ENCODE results near the gene SPINK14. TPM values are rescaled to one million over a fixed set of nuclear protein-coding genes. Genes with fewer than 3 reads are reported as not detected.

SPINK14 gene
- total and polyA plus RNA-seq, 4 donors: not detected

DNA sequence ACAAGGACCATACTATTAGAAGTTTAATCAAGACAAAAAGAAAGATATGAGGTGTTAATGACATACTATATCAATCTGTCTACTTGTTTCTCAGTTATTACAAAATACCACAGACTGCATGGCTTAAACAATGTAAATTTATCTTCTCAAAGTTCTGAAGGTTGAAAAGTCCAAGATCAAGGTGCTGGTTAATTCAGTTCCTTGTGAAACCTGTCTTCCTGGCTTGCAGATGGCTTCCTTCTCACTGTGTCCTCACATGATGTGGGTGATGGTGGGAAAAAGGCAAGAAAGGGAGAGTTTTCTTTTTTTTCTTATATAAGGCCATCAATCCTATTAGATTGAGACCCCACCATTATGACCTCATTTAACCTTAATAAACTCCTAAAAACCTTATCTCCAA, 15.6 kb upstream of the SPINK14 start:
- no peak overlapping the region for H3K4me3 ChIP-seq
- no peaks in the 10 kb centered on the region for H3K36me3 ChIP-seq (ENCODE audit: control insufficient read depth in 4 of 4, insufficient read depth in 4 of 4, low read length in 4 of 4)
- no peak overlapping the region for H3K27ac ChIP-seq (ENCODE audit: low read depth in 1 of 2, low read length in 1 of 2)
- H3K9ac ChIP-seq (ENCODE audit: insufficient read depth in 1 of 2, low read length in 2 of 2): no peak overlapping the region
- TF ChIP-seq, protein P1, sequence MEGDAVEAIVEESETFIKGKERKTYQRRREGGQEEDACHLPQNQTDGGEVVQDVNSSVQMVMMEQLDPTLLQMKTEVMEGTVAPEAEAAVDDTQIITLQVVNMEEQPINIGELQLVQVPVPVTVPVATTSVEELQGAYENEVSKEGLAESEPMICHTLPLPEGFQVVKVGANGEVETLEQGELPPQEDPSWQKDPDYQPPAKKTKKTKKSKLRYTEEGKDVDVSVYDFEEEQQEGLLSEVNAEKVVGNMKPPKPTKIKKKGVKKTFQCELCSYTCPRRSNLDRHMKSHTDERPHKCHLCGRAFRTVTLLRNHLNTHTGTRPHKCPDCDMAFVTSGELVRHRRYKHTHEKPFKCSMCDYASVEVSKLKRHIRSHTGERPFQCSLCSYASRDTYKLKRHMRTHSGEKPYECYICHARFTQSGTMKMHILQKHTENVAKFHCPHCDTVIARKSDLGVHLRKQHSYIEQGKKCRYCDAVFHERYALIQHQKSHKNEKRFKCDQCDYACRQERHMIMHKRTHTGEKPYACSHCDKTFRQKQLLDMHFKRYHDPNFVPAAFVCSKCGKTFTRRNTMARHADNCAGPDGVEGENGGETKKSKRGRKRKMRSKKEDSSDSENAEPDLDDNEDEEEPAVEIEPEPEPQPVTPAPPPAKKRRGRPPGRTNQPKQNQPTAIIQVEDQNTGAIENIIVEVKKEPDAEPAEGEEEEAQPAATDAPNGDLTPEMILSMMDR (IDR thresholded peaks at IDR 0.05; ENCODE audit: control extremely low read depth, extremely low read depth): no peak
- DNase-seq: no peak
- no peaks in the 10 kb centered on the region for H3K9me3 ChIP-seq (ENCODE audit: control insufficient read depth in 4 of 4, insufficient read depth in 3 of 4, low read length in 3 of 4)
- H3K27me3 ChIP-seq (ENCODE audit: control insufficient read depth in 3 of 3, insufficient read depth in 3 of 3, low read length in 2 of 3): no peaks in the 10 kb centered on the region
- no peaks in the 10 kb centered on the region for H3K4me1 ChIP-seq (ENCODE audit: control insufficient read depth in 5 of 5, insufficient read depth in 5 of 5, low read length in 5 of 5)
- ATAC-seq (ENCODE audit: insufficient read depth, low FRiP score): no peak

DNA sequence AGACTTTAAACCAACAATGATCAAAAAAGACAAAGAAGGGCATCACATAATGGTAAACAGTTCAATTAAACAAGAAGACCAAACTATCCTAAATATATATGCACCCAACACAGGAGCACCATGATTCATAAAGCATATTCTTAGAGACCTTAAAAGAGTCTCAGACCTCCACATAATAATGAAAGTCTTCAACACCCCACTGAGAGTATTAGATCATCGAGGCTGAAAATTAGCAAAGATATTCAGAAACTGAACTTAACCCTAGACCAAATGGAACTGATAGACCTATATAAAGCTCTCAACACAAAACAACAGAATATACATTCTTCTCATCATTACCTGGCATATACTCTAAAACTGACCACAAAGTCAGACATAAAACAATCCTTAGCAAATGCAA, 11.7 kb upstream of the SPINK14 start:
- Histone ChIP-seq H3K9ac (ENCODE audit: insufficient read depth in 1 of 2, low read length in 2 of 2) (no peak overlapping the region), H3K9me3 (ENCODE audit: control insufficient read depth in 4 of 4, insufficient read depth in 3 of 4, low read length in 3 of 4) (no peaks in the 10 kb centered on the region), H3K36me3 (ENCODE audit: control insufficient read depth in 4 of 4, insufficient read depth in 4 of 4, low read length in 4 of 4) (no peaks in the 10 kb centered on the region), H3K27ac (ENCODE audit: low read depth in 1 of 2, low read length in 1 of 2) (no peak overlapping the region), H3K4me3 (no peak overlapping the region), H3K27me3 (ENCODE audit: control insufficient read depth in 3 of 3, insufficient read depth in 3 of 3, low read length in 2 of 3) (no peaks in the 10 kb centered on the region), H3K4me1 (ENCODE audit: control insufficient read depth in 5 of 5, insufficient read depth in 5 of 5, low read length in 5 of 5) (no peaks in the 10 kb centered on the region)
- ATAC-seq (ENCODE audit: insufficient read depth, low FRiP score): no peak
- 85 to 100% methylated on average over 1 of the region's 1 CpG for WGBS, 2 donors
- TF ChIP-seq, protein P1 (IDR thresholded peaks at IDR 0.05; ENCODE audit: control extremely low read depth, extremely low read depth): no peak
- no peak for DNase-seq

DNA sequence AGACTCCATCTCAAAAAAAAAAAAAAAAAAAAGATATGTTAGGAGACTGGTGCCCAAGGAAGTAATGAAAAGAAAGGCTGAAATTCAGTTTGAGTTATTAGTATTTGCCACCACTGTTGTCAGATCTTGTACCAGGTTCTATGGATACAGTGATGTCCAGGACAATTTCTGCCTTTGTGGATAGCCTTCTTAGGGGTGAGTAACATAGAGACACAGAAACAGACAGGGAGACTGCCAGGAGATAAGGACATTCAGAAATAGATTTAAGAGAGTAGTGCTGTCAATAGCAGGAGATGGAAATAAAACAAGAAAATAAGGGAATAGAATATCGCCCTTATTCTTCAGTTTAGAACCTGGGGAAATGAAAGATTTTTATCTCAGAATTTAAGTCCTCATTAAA, 6.3 kb upstream of the SPINK14 start:
- WGBS, 2 donors: 95% methylated on average over 1 of the region's 1 CpG
- Histone ChIP-seq H3K27ac (ENCODE audit: low read depth in 1 of 2, low read length in 1 of 2) (no peak overlapping the region), H3K4me3 (no peak overlapping the region), H3K9me3 (ENCODE audit: control insufficient read depth in 4 of 4, insufficient read depth in 3 of 4, low read length in 3 of 4) (no peaks in the 10 kb centered on the region), H3K36me3 (ENCODE audit: control insufficient read depth in 4 of 4, insufficient read depth in 4 of 4, low read length in 4 of 4) (no peaks in the 10 kb centered on the region), H3K9ac (ENCODE audit: insufficient read depth in 1 of 2, low read length in 2 of 2) (no peak overlapping the region), H3K27me3 (ENCODE audit: control insufficient read depth in 3 of 3, insufficient read depth in 3 of 3, low read length in 2 of 3) (no peaks in the 10 kb centered on the region), H3K4me1 (ENCODE audit: control insufficient read depth in 5 of 5, insufficient read depth in 5 of 5, low read length in 5 of 5) (no peaks in the 10 kb centered on the region)
- DNase-seq (no peak), ATAC-seq (ENCODE audit: insufficient read depth, low FRiP score) (no peak)
- TF ChIP-seq, protein P1 (IDR thresholded peaks at IDR 0.05; ENCODE audit: control extremely low read depth, extremely low read depth): no peak

DNA sequence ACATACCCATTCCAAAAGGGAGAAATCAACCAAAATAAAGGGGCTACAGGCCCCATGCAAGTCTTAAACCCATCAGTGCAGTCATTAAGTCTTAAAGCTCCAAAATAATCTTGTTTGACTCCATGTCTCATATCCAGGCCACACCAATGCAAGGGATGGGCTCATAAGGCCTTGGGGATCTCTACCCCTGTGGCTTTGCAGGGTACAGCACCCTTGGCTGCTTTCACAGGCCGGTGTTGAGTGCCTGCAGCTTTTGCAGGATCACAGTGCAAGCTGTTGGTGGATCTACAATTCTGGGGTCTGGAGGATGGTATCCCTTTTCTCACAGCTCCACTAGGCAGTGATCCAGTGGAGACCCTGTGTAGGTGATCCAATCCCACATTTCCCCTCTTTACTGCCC, 5.0 kb upstream of the SPINK14 start:
- ATAC-seq (ENCODE audit: insufficient read depth, low FRiP score) (no peak), DNase-seq (no peak)
- no peaks in the 10 kb centered on the region for H3K27me3 ChIP-seq (ENCODE audit: control insufficient read depth in 3 of 3, insufficient read depth in 3 of 3, low read length in 2 of 3)
- H3K27ac ChIP-seq (ENCODE audit: low read depth in 1 of 2, low read length in 1 of 2): no peak overlapping the region
- WGBS, 2 donors: 83 to 90% methylated on average over 1 of the region's 1 CpG
- no peaks in the 10 kb centered on the region for H3K4me1 ChIP-seq (ENCODE audit: control insufficient read depth in 5 of 5, insufficient read depth in 5 of 5, low read length in 5 of 5)
- no peak overlapping the region for H3K9ac ChIP-seq (ENCODE audit: insufficient read depth in 1 of 2, low read length in 2 of 2)
- H3K4me3 ChIP-seq: no peak overlapping the region
- TF ChIP-seq, protein P1 (IDR thresholded peaks at IDR 0.05; ENCODE audit: control extremely low read depth, extremely low read depth): no peak
- no peaks in the 10 kb centered on the region for H3K9me3 ChIP-seq (ENCODE audit: control insufficient read depth in 4 of 4, insufficient read depth in 3 of 4, low read length in 3 of 4)
- H3K36me3 ChIP-seq (ENCODE audit: control insufficient read depth in 4 of 4, insufficient read depth in 4 of 4, low read length in 4 of 4): no peaks in the 10 kb centered on the region
